UCSD-AML1 (cell line): ENCODE results near the gene PLAAT3.
A peak's percentile ranks its signal among the peaks of the same experiment; 100 is the strongest.
"Not testable (repeated sequence)": the region's sequence is repeated elsewhere in the genome, so short reads cannot be mapped to it uniquely, and the experiment has no call there.

Experiments
- DNase-seq: peaks from one replicate; lab custom pipeline; 2025; ENCODE audit not compliant: unreplicated experiment; lab: John Stamatoyannopoulos, UW

The PLAAT3 gene

DNA sequence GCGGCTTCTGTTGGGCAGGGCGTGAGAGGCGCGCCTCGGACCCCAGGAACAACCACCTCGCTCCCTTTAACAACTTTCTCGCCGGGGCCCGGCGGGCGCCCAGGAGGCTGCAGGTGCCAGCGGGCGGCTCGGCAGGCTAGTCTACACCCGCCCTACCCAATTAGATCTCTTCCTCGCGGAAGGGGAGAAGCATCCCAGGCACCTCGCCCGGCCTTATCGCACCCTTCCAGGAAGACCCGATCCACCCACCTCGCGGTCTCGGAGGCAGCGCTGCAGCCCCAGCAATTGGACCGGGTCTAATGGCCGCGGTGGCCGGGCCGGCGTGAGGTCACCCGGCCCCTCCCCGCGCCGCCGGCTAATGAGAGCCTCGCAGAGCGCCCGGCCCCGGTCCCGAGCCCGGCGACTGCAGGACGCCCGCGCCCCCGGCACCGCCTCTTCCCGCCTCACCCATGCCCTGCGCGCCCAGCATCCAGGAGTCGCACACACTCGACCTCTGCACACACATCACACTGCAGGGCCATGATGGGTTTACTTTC is at the start of gene PLAAT3:
TSS of gene PLAAT3 (minus strand) at position 298 of the 536 bp plus-strand sequence. CDS start 419 bp downstream, outside the sequence.
- DNase-seq: peak; percentile 44

DNA sequence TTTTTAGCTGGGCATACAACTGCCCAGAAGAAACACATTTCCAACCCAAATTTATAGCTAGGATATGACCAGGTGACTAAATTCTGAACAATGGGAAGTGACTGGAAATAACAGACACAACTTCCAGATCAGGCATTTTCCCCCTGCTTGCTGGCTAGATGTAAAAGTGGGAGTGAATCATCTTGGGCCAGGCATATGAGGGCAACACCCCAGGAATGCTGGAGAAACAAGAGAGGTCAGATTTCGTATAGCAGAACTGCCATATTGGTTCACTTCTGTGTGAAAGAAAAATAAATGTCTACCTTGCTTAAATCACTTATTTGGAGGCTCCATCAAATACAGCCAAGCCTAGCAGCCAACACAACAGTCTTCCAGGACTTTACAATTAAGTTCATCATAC is 49.6 kb upstream of the PLAAT3 start:
- DNase-seq: no peak

DNA sequence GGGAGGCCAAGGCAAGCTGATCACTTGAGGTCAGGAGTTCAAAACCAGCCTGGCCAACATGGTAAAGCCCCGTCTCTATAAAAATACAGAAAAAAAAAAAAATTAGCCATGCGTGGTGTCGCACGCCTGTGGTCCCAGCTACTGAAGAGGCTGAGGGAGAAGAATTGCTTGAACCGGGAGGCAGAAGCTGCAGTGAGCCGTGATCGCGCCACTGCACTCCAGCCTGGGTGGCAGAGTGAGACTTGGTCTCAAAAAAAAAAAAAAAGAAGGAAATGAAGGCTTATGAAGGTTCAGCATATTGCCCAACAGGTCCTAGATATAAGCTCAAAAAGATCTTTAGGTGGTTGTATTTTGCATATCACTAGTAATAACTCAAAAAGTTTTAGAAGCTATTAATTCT is 46.7 kb upstream of the PLAAT3 start:
- no peak for DNase-seq

DNA sequence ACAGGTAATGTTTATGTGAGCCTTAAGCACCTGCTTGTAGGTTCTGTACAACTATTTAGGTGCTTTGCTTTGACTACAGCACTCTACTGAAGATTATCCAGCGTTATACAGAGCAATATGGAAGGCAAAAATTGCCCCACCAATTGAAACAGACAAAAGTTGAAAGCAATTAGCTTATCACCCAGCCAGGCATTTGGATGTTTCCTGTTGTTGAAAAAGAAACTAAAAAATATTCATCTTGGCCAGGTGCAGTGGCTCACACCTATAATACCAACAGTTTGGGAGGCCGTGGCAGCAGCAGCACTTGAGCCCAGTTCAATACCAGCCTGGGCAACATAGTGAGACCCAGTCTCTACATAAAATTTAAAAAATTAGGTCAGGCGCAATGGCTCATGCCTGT is 38.4 kb upstream of the PLAAT3 start:
- no peak for DNase-seq

DNA sequence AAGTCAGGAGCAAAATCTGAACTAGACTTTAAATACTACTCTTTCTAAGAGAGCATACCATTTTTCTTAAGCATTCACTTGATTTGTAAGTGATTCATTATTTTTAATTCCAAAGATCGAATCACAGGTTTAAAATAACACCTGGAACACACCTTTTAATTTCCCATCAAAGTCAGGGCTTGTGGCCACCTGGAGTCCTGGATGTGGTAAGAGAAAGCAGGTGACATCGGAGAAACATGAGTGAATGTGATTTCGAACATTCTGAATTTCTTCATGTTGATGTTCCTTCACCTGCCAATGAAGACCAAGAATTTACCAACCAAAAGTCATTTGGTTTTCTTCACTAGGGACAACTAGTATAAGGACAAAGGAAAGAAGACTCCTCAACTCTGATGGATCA is 29.0 kb upstream of the PLAAT3 start:
- no peak for DNase-seq

DNA sequence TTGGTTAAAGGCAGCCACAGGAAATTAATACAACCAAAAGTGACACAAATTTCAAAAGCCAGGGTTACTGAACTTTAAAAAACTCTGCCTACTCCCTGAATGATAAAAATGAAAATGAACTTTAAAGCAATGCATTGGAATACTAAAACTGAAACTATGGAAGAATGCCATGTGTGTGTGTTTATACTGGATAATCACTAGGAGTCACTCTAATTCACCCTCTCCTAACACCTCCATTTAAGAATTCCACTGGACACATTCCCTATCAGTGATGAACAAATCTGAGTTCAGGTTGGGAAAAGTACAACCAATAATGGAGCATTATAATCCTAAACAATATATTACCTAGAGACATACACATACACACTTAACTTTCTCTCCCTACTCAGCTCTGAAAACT is 27.5 kb upstream of the PLAAT3 start:
- DNase-seq: no peak

DNA sequence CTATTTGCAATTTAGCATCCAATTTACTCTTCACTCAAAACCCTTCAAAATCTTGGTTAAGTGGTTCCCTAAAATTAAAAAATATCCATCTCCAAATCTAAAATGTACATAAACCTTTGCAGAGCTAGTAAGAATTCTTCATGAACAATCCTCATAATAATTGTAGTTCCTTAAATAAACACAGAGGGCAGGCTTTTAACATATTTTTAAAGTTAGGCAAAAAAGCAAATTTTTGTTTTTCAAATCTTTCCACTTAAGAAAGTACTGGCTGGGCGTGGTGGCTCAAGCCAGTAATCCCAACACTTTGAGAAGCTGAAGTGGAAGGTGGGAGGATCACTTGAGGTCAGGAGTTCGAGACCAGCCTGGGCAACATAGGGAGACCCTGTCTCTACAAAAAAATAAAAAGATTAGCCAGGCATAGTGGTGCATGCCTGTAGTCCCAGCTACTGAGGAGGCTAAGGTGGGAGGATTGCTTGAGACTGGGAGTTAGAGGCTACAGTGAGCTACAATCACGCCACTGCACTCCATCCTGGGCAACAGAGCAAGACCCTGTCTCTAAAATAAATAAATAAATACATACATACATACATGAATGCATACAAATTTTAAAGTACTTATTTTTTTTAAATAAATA is 25.1 kb upstream of the PLAAT3 start:
- no peak for DNase-seq

DNA sequence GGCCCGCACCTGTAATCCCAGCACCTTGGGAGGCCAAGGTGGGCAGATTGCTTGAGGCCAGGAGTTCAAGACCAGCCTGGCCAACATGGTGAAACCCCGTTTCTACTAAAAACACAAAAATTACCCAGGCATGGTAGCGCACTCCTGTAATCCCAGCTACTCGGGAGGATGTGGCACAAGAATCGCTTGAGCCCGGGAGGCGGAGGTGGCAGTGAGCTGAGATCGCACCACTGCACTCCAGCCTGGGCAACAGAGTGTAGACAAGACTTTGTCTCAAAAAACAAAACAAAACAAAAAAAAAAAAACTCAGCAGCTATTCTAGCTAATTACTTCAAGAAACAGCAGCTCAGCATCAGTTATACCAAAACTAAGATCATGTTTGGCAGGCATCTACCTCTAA is 24.2 kb upstream of the PLAAT3 start:
- not testable (repeated sequence) for DNase-seq

DNA sequence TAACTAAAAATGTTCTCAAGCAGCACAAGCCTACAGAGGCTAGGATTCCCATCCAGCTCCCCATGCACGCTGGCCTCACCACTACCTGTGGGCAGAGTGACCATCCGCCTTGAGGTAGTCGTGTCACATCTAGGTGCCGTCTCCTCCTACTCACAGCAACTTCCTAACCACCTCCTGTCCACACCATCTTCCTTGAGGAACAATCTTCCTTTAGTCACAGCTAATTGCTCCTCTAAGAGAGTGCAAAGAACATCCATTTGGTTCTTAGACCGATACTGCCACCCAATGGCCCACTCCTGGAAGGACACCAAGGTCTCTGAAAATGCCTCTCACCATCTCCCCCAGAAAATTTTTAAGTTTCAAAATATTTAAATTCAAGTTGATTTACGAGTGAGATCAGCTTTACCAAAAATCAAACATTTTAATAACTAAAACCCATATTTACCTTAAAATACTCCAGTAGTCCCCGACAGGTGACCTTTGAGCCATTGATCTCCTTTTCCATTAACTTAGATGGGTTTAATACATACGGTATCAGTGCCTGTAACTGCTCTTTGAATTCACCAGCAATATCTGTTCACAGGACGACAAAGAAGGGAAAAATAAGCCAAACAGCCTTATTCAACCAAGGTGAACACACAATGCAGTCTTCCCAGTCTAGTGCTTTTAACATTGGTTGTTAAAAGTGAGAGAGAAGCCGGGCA is 21.7 kb upstream of the PLAAT3 start:
- peak; percentile 39 for DNase-seq

DNA sequence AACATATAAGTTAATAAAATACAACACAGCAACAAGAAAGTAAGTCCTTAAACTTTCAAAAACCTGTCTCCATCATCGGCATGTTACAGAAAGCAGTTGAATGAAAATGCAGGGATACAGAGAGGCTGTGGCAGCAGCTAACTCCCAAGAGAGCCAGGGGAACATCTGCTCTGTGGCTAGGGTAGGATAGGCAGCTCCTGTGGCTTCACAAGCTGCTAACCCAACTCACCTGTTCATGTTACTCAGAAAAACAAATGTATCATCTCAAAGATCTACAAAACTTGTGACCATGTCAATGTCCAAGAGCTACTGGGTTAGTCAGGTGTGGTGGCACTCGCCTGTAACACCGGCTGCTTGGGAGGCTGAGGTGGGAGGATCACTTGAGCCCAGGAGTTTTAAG is 15.2 kb upstream of the PLAAT3 start:
- DNase-seq: no peak

DNA sequence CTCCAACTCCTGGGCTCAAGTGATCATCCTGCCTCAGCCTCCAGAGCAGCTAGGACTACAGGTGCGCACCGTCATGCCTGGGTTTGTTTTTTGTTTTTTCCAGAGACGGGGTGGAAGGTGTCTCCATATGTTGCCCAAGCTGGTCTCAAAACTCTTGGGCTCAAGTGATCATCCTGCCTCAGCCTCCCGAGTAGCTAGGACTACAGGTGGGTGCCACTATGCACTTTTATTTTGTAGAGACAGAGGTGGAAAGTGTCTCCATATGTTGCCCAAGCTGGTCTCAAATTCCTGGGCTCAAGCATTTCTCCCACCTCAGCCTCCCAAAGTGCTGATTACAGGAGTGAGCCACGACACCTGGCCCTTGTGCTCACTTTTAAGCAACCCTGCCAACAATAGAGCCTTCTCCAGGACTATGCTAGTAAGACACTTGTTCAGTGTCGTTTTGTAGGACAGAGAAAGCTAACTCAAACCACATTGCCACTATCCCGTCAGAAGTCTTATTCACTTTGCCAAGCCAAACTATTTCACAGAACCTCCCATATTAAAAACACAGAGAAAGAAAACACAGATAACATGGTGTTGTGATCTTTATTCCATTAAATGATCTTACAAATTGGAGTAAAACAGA is 9.4 kb upstream of the PLAAT3 start:
- DNase-seq: no peak

DNA sequence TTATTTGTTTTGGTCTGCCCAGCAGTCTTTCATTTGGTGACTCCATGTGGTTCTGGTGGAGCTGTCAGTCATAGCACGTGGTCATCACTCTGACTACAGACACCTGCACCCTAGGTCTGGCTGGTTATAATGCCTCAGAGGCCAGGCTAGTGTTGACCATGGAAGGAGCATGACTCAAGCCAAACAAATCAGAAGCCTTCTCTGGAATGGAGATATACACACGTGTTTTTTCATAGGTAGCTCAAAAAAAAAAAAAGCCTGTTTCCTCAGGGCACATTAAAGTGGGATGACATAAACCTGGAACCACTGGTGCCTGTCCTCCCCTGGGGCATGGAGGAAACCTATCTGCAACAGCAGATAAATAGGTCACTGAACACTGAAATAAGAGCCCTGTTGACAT is 8.1 kb upstream of the PLAAT3 start:
- DNase-seq: no peak

DNA sequence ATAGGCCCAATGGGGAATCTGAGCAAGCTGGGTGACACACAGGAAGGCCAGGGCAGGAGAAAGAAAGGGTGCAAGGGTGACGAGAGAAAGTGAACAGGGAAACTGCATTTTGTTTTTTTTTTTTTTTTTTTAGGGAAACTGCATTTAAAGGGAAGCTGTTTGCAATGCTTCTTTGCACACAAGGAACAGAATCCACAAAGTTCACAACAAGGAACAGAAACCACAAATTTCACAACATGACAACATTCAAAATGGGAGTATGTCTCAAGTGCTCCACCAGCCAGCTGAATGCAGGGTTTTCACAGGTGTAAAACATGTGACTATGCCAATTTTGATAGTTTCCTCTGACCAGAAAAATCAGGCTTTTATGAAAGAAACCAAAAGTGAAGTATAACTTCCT is 6.8 kb upstream of the PLAAT3 start:
- DNase-seq: no peak

DNA sequence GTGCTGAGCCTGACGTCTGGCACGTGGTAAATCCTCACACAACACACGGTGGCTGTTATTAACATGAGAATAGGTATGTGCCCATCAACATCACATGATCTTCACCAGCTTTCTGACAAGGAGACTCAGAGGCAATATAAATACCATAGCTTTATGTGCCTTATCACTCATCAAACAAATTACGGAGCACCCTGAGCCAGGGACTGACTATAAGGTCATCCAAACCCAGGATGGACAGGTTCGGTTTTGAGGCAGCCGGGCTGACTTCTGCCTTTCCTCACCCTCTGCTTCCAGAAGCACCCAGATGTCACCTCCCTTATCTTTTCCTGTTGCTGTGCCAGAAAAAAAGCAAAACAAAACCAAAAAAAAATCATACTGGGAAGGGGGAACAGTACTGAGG is 5.7 kb upstream of the PLAAT3 start:
- no peak for DNase-seq

DNA sequence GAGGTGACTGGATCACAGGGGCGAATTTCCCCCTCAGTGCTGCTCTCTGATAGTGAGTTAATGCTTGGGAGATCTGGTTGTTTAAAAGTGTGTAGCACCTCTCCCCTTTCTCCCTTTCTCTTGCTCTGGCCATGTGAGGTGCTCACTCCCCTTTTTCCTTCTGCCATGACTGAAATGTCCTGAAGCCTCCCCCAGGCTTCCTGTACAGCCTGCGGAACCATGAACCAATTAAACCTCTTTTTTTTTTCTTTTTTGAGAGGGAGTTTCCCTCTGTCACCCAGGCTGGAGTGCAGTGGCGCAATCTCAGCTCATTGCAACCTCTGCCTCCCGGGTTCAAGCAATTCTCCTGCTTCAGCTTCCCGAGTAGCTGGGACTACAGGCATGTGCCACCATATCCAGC is 3.5 kb upstream of the PLAAT3 start:
- not testable (repeated sequence) for DNase-seq

DNA sequence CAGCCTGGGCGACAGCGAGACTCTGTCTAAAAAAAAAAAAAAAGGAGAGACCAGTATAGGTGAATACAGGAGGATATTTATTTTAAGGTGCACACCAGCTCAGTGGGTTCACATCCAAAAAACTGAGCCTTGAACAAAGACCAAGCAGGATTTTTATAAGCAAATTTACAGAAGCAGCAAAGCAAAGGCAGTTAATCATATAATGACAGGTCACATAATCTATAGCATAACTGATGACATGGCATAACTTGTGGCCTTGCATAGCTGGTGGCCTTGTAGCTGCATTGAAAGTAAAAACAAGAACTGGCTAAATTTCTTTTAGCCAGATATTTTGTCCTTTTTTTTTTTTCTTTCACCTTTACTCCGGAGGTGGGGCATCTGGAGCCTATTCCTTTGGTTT is 2.7 kb upstream of the PLAAT3 start:
- no peak for DNase-seq

DNA sequence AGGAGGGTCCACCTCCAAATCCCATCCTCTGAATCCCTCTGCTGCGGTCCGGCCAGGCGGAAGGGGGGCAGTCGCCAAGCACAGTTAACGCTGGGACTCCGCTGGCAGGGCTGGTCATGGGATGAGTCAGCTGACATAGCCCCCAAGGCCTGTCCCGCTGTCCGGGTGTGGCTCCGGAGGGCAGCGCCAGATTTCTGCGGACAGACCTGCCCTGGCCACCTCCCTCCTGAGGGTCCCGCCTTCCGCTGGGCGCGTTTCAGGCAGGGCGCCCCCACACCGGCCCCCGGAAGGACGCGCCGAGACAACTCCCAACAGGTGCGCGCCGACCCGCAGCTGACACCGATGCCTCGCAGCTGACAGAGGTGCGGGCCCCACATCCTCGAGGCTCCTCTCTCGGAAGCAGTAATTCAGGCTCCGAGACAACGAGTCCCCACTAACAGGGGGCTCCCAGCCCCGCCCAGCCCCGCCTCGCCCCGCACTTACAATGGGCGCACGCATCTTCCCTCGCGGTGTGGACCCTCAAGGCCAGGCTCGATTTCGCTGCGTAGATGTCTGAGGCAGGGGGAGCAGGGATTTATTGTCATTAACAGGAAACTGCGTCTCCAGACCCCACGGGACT is 607 bp downstream of the PLAAT3 start:
- no peak for DNase-seq

DNA sequence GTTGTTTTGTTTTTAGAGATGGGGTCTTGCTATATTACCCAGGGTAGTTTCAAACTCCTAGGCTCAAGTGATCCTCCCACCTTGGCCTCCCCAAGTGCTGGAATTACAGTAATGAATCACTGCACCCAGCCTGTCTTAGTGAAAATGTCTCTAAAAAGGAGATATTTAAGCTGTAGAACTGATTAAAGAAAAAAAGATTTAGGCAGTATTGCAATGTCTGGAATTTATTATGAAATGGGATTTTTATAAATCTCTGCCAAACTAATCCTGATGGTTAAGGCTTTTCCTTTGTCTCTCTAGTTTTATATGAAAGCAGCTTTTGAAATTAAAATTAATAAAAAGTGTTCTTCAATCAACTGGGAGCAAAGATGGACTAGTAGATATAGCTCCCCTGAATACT is 2.1 kb downstream of the PLAAT3 start:
- no peak for DNase-seq

DNA sequence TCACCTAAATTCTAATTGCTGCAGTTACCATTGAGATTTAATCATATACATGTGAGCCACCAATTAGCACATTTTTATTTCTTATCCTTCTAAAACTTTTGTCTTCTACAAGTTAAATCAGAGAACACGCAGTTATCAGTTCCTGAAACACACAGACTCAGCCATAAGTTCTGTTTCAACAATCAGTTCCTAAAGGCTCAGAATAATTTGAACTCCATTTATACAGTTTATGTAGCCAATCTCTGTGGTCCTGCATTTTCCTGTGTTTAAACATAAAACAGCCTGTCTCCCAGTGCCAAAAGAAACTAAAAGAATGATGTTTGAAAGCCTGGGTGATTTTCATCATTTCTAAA is 2.9 kb downstream of the PLAAT3 start:
- no peak for DNase-seq

DNA sequence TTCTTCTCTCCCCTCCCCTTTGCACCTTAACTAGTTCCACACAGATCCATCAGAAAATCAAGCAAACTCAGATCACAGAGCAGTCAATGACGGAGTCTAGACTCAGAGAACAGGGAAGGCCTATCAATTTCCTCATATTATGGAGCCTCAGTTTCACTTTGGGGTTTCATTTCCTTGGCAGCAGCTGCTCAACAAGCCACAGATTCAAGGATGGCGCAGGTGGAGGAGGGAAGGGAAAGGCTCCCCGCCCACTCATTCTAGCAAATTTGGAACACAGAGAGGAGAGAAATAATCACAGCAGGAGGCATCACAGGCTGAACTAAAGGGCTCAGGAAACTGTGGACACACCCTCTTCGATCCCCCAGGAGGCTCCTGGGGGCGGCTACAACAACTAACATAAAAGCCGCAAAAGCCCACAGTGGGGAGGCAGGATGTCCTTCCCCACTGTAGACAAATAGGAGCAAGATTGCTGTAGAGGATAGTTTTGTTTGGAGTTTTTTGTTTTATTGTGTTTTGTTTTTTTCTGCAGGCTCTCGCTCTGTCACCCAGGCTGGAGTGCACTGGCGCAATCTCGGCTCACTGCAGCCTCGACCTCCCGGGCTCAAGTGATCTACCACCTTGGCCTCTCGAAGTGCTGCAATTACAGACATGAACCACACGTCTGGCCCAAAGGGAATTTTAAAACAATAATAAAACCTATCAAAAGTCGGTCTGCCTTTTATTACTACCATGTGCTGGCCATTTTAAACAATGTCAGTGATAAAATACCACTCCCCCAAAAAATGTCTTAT is 3.4 kb downstream of the PLAAT3 start:
- no peak for DNase-seq

DNA sequence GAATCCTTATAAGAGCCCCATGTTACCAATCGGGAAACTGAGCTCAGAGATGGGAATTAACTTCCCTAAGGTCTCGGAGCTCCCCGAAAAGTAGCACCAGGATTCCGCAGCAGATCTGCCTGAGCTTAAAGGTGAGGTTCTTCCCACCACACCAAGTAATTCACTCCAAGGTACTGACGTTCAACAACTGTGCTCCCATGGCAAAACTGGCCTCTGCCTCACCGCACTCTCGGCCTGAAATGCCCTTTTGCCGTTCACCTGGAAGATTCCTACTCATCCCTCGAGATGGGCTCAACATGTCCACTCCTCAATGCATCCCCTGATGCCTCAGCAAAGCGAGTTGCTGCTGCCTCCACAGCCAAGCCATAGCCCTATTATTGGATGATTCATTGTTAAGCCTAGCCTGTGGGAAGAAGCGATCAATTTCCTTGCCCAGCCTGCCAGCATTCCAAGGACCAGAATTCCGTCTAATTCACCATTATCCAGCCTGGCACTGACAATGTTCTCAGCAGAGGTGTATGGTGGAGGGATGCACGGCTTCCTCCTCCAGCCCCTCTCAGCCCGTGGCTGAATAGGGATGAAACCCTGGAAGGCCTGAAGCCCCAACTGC is 4.2 kb downstream of the PLAAT3 start:
- no peak for DNase-seq
